ENCODE data around the gene PHF3.

Gene PHF3

DNA sequence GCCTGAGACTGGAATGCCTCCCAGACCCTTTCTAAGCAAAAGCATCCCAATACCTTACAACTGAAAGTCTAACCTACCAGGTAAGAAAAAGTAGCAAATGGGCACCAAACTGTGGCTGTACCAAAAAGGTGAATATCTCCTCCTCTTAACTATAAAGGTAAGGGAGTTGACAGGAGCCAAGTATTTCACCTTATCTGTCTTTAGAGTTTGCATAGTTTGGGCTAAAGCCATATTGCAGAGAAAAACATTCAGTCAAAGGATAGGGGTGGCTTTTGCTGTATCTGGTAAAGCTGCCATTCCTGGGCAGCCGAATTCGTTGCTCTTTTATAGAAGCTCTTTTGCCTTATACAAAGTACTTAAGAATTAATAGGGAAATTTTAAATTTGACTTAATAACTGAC, 38.1 kb downstream of the PHF3 start:
- H3K27me3 ChIP-seq: no peaks in the 10 kb centered on the region
- intact Hi-C loops (cut with DNase I; ENCODE audit: low total_unique reads): no loop called here
- H3K9me3 ChIP-seq: no peaks in the 10 kb centered on the region
- DNase-seq: no peak
- no peaks in the 10 kb centered on the region for H3K36me3 ChIP-seq
- no peak overlapping the region for H3K4me3 ChIP-seq
- H3K27ac ChIP-seq: no peak overlapping the region
- TF ChIP-seq, protein P1, sequence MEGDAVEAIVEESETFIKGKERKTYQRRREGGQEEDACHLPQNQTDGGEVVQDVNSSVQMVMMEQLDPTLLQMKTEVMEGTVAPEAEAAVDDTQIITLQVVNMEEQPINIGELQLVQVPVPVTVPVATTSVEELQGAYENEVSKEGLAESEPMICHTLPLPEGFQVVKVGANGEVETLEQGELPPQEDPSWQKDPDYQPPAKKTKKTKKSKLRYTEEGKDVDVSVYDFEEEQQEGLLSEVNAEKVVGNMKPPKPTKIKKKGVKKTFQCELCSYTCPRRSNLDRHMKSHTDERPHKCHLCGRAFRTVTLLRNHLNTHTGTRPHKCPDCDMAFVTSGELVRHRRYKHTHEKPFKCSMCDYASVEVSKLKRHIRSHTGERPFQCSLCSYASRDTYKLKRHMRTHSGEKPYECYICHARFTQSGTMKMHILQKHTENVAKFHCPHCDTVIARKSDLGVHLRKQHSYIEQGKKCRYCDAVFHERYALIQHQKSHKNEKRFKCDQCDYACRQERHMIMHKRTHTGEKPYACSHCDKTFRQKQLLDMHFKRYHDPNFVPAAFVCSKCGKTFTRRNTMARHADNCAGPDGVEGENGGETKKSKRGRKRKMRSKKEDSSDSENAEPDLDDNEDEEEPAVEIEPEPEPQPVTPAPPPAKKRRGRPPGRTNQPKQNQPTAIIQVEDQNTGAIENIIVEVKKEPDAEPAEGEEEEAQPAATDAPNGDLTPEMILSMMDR (IDR thresholded peaks at IDR 0.05): no peak
- H3K4me1 ChIP-seq: peaks cover 0 to 44% (median 14%) of the 10 kb centered on the region in 4 donors

DNA sequence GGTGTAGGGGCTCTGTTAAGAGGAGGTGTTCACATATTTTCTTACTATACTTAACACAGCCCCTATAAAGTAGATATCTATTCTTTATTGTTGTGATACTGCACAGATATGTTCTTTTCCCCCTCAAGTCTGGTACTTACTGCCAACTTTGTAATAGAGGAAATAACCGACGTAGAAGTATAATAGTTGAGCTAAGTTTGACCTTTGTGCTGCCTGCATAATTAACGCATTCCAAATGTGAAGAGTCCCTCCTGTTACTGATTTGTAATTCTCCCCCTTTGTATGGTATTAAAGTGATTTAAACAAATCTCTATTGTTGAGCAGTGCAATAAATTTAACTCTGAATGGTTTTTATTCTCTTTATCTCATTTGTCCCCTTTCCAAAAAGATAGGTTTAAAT, 39.0 kb downstream of the PHF3 start:
- no peaks in the 10 kb centered on the region for H3K27me3 ChIP-seq
- DNase-seq: no peak
- TF ChIP-seq, protein P1 (IDR thresholded peaks at IDR 0.05): no peak
- H3K27ac ChIP-seq: no peak overlapping the region
- H3K36me3 ChIP-seq: no peaks in the 10 kb centered on the region
- H3K4me1 ChIP-seq: peaks cover 0 to 35% (median 14%) of the 10 kb centered on the region in 4 donors
- H3K4me3 ChIP-seq: no peak overlapping the region
- intact Hi-C loops (cut with DNase I; ENCODE audit: low total_unique reads): no loop called here
- no peaks in the 10 kb centered on the region for H3K9me3 ChIP-seq

DNA sequence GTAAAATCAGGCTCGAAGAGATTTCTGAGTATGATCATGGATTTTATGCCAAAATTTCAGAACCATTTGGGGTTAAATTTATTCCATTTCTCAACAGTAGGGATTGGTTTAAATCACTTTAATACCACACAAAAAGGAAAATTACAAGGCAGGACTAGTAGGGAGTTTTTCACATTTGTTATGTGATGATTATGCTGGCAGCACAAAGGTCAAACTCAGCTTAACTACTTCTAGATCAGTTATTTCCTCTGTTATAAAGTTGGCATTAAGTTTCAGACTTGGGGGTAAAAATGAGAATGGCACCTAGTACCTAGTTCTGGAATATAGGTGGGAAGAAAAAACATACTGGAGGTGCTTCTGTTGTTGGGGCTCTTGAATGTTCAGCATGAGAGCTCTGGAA, 39.5 kb downstream of the PHF3 start:
- TF ChIP-seq, protein P1 (IDR thresholded peaks at IDR 0.05): no peak
- no peak overlapping the region for H3K4me3 ChIP-seq
- intact Hi-C loops (cut with DNase I; ENCODE audit: low total_unique reads): no loop called here
- no peak for DNase-seq
- H3K4me1 ChIP-seq: peaks cover 0 to 35% (median 14%) of the 10 kb centered on the region in 4 donors
- no peak overlapping the region for H3K27ac ChIP-seq
- H3K27me3 ChIP-seq: no peaks in the 10 kb centered on the region
- H3K36me3 ChIP-seq: no peaks in the 10 kb centered on the region
- no peaks in the 10 kb centered on the region for H3K9me3 ChIP-seq

DNA sequence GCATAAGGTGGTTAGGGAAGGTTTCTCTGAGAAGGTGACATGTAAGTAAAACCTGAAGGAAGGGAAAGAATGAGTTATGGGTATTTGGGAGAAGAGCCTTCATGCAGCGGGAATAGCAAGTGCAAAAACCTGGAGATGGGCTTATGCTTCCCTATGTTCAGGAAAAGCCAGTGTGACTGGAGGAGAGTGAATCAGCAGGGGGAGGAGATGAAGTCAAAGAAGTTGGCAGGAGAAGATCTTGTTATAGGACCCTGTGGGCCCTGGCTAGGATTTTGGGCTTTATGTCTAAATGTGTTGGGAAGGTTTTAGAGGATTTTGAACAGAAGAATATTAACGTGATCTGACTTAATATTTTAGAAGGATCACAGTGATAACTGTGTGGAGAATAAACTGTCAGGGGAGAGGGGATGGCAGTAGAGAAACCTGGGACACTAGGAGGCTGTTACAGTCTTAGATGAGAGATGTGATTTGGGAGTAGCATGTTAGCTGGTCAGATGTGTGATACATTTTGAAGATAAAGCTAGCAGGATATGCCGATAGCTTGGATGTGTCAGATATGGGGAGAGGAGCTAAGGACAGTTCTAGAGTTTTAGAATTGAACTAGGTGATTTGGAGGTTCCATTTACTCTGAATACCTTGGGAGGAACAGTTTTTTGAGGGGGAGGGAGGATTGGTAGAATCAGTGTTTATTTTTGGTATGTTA, 41.0 kb downstream of the PHF3 start:
- Histone ChIP-seq H3K9me3 (no peaks in the 10 kb centered on the region), H3K4me1 (peaks cover 0 to 36% (median 17%) of the 10 kb centered on the region in 4 donors), H3K27me3 (no peaks in the 10 kb centered on the region), H3K27ac (no peak overlapping the region), H3K36me3 (no peaks in the 10 kb centered on the region), H3K4me3 (no peak overlapping the region)
- TF ChIP-seq, protein P1 (IDR thresholded peaks at IDR 0.05): no peak
- intact Hi-C loops (cut with DNase I; ENCODE audit: low total_unique reads): no loop called here
- DNase-seq: no peak

DNA sequence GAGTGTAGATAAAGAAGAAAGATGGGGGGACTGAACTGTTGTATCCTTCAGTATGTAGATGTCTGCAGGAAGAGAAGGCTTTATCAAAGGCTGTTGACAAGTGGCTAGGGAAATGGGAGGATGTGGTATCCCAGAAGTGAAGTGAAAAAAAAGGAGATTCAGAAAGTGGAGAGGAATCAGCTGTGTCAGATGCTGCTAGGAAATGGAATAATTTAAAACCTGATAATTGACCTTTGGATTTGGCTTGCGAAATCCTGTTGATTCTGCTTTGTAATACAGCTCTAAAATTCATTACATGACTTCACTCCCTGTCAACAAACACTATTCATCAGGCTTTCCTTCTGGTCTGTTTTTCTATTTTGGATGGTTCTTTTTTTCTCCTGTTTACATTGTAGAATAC, 41.7 kb downstream of the PHF3 start:
- no peaks in the 10 kb centered on the region for H3K9me3 ChIP-seq
- no peak for DNase-seq
- H3K4me3 ChIP-seq: no peak overlapping the region
- H3K36me3 ChIP-seq: no peaks in the 10 kb centered on the region
- TF ChIP-seq, protein P1 (IDR thresholded peaks at IDR 0.05): no peak
- no peak overlapping the region for H3K27ac ChIP-seq
- H3K27me3 ChIP-seq: no peaks in the 10 kb centered on the region
- peaks cover 0 to 43% (median 17%) of the 10 kb centered on the region in 4 donors for H3K4me1 ChIP-seq
- intact Hi-C loops (cut with DNase I; ENCODE audit: low total_unique reads): no loop called here
